Measurements from ENCODE around the gene LYVE1. TPM values are rescaled to one million over a fixed set of nuclear protein-coding genes. Genes with fewer than 3 reads are reported as not detected.

The LYVE1 gene
- total and polyA plus RNA-seq, 2 of the 13 experiments (the other 11 are each of a cell fraction or from before 2014, with no cell fraction given) = 1.2 to 1.4 TPM

DNA sequence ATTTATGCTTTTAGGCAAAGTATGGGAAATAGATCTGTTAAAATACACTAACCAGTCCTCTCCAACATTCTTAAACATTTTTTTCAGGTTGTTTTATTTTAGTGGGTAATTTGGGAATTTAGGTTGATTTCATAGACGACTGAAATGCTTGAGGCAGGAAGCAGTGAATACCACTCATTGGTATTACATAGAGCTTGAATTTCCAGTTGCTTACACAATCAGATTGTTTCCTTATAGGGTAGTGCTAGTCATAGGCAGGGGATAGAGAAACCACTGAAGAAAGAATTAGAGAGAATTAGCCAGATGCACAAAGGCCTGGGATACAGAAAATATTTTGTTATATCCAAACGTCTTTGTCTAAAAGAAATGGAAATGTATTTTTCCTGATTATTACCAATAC is 23.9 kb upstream of the LYVE1 start:
- Histone ChIP-seq H3K36me3 (replicated peaks in 1 of 2; ENCODE audit: control insufficient read depth in 1 of 2, insufficient read depth in 2 of 2, low read length in 2 of 2) (no peaks in the 10 kb centered on the region), H3K9ac (ENCODE audit: insufficient read depth, low read depth, low read length) (no peak overlapping the region), H4K20me1 (ENCODE audit: insufficient read depth, low read length) (no peaks in the 10 kb centered on the region), H3K27me3 (ENCODE audit: control insufficient read depth in 1 of 2, insufficient read depth in 2 of 2, low read length in 2 of 2) (peaks cover 0 to 3% of the 10 kb centered on the region in 2 experiments; a peak in 1 of 5 replicates), H3K4me2 (ENCODE audit: low read depth, low read length) (no peak overlapping the region), H2AFZ (ENCODE audit: low read length) (no peak overlapping the region), H3K27ac (ENCODE audit: extremely low read length, insufficient read depth, low read length) (no peak overlapping the region), H3K4me1 (ENCODE audit: insufficient read depth, low read length) (no peaks in the 10 kb centered on the region), H3K9me3 (ENCODE audit: low read length) (no peaks in the 10 kb centered on the region), H3K4me3 (replicated peaks in 1 of 3; ENCODE audit: insufficient read depth in 1 of 3, low read depth in 2 of 3, low read length in 3 of 3) (no peak overlapping the region), H3K79me2 (ENCODE audit: insufficient read depth, low read length) (no peaks in the 10 kb centered on the region)
- TF ChIP-seq HMG20B (CRISPR knock-in tag; conservative IDR thresholded peaks at IDR 0.05) (no peak), ZNF792 (CRISPR knock-in tag; IDR thresholded peaks at IDR 0.05) (no peak), ZNF558 (CRISPR knock-in tag; IDR thresholded peaks at IDR 0.05; ENCODE audit: borderline replicate concordance) (no peak), ZC3H4 (CRISPR knock-in tag; IDR thresholded peaks at IDR 0.05; ENCODE audit: borderline replicate concordance) (no peak), FOXK1 (CRISPR knock-in tag; IDR thresholded peaks at IDR 0.05; ENCODE audit: borderline replicate concordance, low read depth) (no peak), ZNF253 (CRISPR knock-in tag; IDR thresholded peaks at IDR 0.05; ENCODE audit: borderline replicate concordance) (no peak), WIZ (CRISPR knock-in tag; IDR thresholded peaks at IDR 0.05) (no peak), ZNF556 (CRISPR knock-in tag; IDR thresholded peaks at IDR 0.05; ENCODE audit: borderline replicate concordance) (no peak)
- TF ChIP-seq, protein P1, sequence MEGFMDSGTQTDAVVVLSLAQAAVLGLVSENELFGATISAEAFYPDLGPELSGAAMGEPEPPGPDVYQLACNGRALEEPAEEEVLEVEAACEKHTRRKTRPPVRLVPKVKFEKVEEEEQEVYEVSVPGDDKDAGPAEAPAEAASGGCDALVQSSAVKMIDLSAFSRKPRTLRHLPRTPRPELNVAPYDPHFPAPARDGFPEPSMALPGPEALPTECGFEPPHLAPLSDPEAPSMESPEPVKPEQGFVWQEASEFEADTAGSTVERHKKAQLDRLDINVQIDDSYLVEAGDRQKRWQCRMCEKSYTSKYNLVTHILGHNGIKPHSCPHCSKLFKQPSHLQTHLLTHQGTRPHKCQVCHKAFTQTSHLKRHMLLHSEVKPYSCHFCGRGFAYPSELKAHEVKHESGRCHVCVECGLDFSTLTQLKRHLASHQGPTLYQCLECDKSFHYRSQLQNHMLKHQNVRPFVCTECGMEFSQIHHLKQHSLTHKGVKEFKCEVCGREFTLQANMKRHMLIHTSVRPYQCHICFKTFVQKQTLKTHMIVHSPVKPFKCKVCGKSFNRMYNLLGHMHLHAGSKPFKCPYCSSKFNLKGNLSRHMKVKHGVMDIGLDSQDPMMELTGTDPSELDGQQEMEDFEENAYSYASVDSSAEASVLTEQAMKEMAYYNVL (CRISPR knock-in tag; IDR thresholded peaks at IDR 0.05; ENCODE audit: borderline replicate concordance) = no peak
- in situ Hi-C loops (cut with HindIII; ENCODE audit: extremely low pct_ligation_motif_present, low pct_unique_long_range_greater_than_20kb) = no loop called here
- DNase-seq (ENCODE audit: low spot score) (no peak), FAIRE-seq (no peak), ATAC-seq (no peak)
- 1% methylated on average over 2 of the region's 2 CpGs for WGBS (ENCODE audit: low lambda C conversion rate)
- no TSS peak for BruUV-seq (replicated peaks)
- intact Hi-C loops (cut with micrococcal nuclease; ENCODE audit: unreplicated experiment) = no loop called here
- ChIA-PET POLR2A (no interaction called here), CTCF (ENCODE audit: low intra/inter-chr PET ratio, low total read pairs) (no interaction called here)

All from HepG2 (cell line).